OCI-LY7 (cell line): ENCODE results near the gene ZDHHC19.

Experiments used
- EZH2phosphoT487 ChIP-seq: fragments of 200-600 bp; sonication (generic); IDR thresholded peaks from 2 replicates; pipeline ENCODE4 v1.6.1; 2018; ENCODE audit warnings: low read depth, borderline replicate concordance, mild to moderate bottlenecking, mixed run types, antibody characterized with exemption, low read length, moderate library complexity, mixed read lengths
- TF ChIP-seq, protein P1 (sequence below): fragments of 200-600 bp; sonication (generic); conservative IDR thresholded peaks from 2 replicates; pipeline ENCODE4 v1.5.1; 2014; ENCODE audit warnings: mild to moderate bottlenecking, antibody characterized with exemption, low read length, moderate library complexity, mixed read lengths

- TF ChIP-seq, protein P1, sequence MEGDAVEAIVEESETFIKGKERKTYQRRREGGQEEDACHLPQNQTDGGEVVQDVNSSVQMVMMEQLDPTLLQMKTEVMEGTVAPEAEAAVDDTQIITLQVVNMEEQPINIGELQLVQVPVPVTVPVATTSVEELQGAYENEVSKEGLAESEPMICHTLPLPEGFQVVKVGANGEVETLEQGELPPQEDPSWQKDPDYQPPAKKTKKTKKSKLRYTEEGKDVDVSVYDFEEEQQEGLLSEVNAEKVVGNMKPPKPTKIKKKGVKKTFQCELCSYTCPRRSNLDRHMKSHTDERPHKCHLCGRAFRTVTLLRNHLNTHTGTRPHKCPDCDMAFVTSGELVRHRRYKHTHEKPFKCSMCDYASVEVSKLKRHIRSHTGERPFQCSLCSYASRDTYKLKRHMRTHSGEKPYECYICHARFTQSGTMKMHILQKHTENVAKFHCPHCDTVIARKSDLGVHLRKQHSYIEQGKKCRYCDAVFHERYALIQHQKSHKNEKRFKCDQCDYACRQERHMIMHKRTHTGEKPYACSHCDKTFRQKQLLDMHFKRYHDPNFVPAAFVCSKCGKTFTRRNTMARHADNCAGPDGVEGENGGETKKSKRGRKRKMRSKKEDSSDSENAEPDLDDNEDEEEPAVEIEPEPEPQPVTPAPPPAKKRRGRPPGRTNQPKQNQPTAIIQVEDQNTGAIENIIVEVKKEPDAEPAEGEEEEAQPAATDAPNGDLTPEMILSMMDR, result no peak
- no peak for TF ChIP-seq EZH2phosphoT487
Measured at GRCh38 chr3:196177567-196177966, 33.6 kb downstream of the ZDHHC19 start.
